Measurements from ENCODE around the gene COL1A1. TPM values are rescaled to one million over a fixed set of nuclear protein-coding genes. Genes with fewer than 3 reads are reported as not detected.

The COL1A1 gene
- total RNA-seq, 2 experiments from 2014 or later = 0.95 to 1.7 TPM

GRCh38 chr17:50145532-50146229, 55.8 kb downstream of the COL1A1 start:
- no peak for DNase-seq
- Mint-ChIP-seq H3K36me3 (ENCODE audit: low read depth) (peaks cover 51% of the 10 kb centered on the region), H3K27ac (peak overlapping the region; percentile 76), H3K27me3 (ENCODE audit: low read depth) (no peaks in the 10 kb centered on the region), H3K9me3 (no peaks in the 10 kb centered on the region), H3K4me1 (ENCODE audit: low read depth) (peaks cover 65% of the 10 kb centered on the region), H3K4me3 (peak overlapping the region; percentile 39)
- intact Hi-C loops (cut with micrococcal nuclease) = no loop called here
- CTCF ChIA-PET = interaction anchor here (0.5 to 3.1 kb wide), 10 partner anchors 9 to 52 kb away, joined by 3 to 13 read pairs (median 4); no protein-coding TSS in a partner anchor

- intact Hi-C loops (cut with micrococcal nuclease) = no loop called here
- peaks cover 58% of the 10 kb centered on the region for H3K36me3 Mint-ChIP-seq (ENCODE audit: low read depth)
- peaks cover 72% of the 10 kb centered on the region for H3K4me1 Mint-ChIP-seq (ENCODE audit: low read depth)
- DNase-seq = peak; percentile 41
- peak overlapping the region; percentile 76 for H3K27ac Mint-ChIP-seq
- no peaks in the 10 kb centered on the region for H3K9me3 Mint-ChIP-seq
- H3K27me3 Mint-ChIP-seq (ENCODE audit: low read depth) = no peaks in the 10 kb centered on the region
- peak overlapping the region; percentile 39 for H3K4me3 Mint-ChIP-seq
- CTCF ChIA-PET = interaction anchor here (1.1 to 3.1 kb wide), 5 partner anchors 17 to 51 kb away, joined by 3 to 13 read pairs (median 5); no protein-coding TSS in a partner anchor
Observed at GRCh38 chr17:50144845-50145531, 56.4 kb downstream of the COL1A1 start.

- Mint-ChIP-seq H3K27me3 (ENCODE audit: low read depth) (no peaks in the 10 kb centered on the region), H3K27ac (peak overlapping the region; percentile 22), H3K9me3 (no peaks in the 10 kb centered on the region), H3K36me3 (ENCODE audit: low read depth) (peaks cover 63% of the 10 kb centered on the region), H3K4me3 (no peak overlapping the region), H3K4me1 (ENCODE audit: low read depth) (peaks cover 75% of the 10 kb centered on the region)
- no peak for DNase-seq
- intact Hi-C loops (cut with micrococcal nuclease) = no loop called here
- CTCF ChIA-PET = interaction anchor here (1.1 to 3.1 kb wide), 3 partner anchors 17 to 34 kb away, joined by 3 to 13 read pairs (median 4); no protein-coding TSS in a partner anchor
Observed at GRCh38 chr17:50144355-50144754, 57.1 kb downstream of the COL1A1 start.

- Mint-ChIP-seq H3K4me3 (no peak overlapping the region), H3K36me3 (ENCODE audit: low read depth) (peaks cover 65% of the 10 kb centered on the region), H3K27ac (peak overlapping the region; percentile 22), H3K27me3 (ENCODE audit: low read depth) (no peaks in the 10 kb centered on the region), H3K4me1 (ENCODE audit: low read depth) (peaks cover 75% of the 10 kb centered on the region), H3K9me3 (no peaks in the 10 kb centered on the region)
- intact Hi-C loops (cut with micrococcal nuclease) = no loop called here
- no peak for DNase-seq
- CTCF ChIA-PET = interaction anchor here (1.3 kb wide), 1 partner anchor 18 kb away, joined by 3 read pairs; no protein-coding TSS in a partner anchor
Observed at GRCh38 chr17:50143461-50144176, 57.8 kb downstream of the COL1A1 start.

- DNase-seq = no peak
- Mint-ChIP-seq H3K27me3 (ENCODE audit: low read depth) (no peaks in the 10 kb centered on the region), H3K27ac (peak overlapping the region; percentile 72), H3K4me1 (ENCODE audit: low read depth) (peaks cover 62% of the 10 kb centered on the region), H3K36me3 (ENCODE audit: low read depth) (peaks cover 67% of the 10 kb centered on the region), H3K9me3 (no peaks in the 10 kb centered on the region), H3K4me3 (no peak overlapping the region)
- intact Hi-C loops (cut with micrococcal nuclease) = no loop called here
- CTCF ChIA-PET = interaction anchor here (0.6 to 4.1 kb wide), 4 partner anchors 20 to 280 kb away, joined by 4 to 44 read pairs (median 29); no protein-coding TSS in a partner anchor
Observed at GRCh38 chr17:50141745-50142110, 59.7 kb downstream of the COL1A1 start.

- CTCF ChIA-PET = interaction anchor here (0.6 to 4.1 kb wide), 10 partner anchors 7 to 390 kb away, joined by 3 to 44 read pairs (median 12); partner anchors contain the start of gene PPP1R9B
- H3K27ac Mint-ChIP-seq = peak overlapping the region; percentile 78
- no peaks in the 10 kb centered on the region for H3K27me3 Mint-ChIP-seq (ENCODE audit: low read depth)
- H3K36me3 Mint-ChIP-seq (ENCODE audit: low read depth) = peaks cover 71% of the 10 kb centered on the region
- H3K4me1 Mint-ChIP-seq (ENCODE audit: low read depth) = peaks cover 58% of the 10 kb centered on the region
- DNase-seq = no peak
- H3K9me3 Mint-ChIP-seq = no peaks in the 10 kb centered on the region
- no peak overlapping the region for H3K4me3 Mint-ChIP-seq
- intact Hi-C loops (cut with micrococcal nuclease) = no loop called here
Observed at GRCh38 chr17:50141026-50141744, 60.2 kb downstream of the COL1A1 start.

GRCh38 chr17:50139950-50140885, 61.2 kb downstream of the COL1A1 start:
- Mint-ChIP-seq H3K4me3 (peak overlapping the region; percentile 44), H3K4me1 (ENCODE audit: low read depth) (peaks cover 49% of the 10 kb centered on the region), H3K9me3 (no peaks in the 10 kb centered on the region), H3K36me3 (ENCODE audit: low read depth) (peaks cover 74% of the 10 kb centered on the region), H3K27ac (peak overlapping the region; percentile 78), H3K27me3 (ENCODE audit: low read depth) (no peaks in the 10 kb centered on the region)
- peak; percentile 91 for DNase-seq
- intact Hi-C loops (cut with micrococcal nuclease) = loop anchor here (1.0 kb wide), 4 partner anchors 8 to 58 kb away; no protein-coding TSS in a partner anchor
- CTCF ChIA-PET = interaction anchor here (0.7 to 4.1 kb wide), 14 partner anchors 8 to 389 kb away, joined by 3 to 44 read pairs (median 5); partner anchors contain the start of genes COL1A1 and PPP1R9B

- no peak for DNase-seq
- peaks cover 67% of the 10 kb centered on the region for H3K36me3 Mint-ChIP-seq (ENCODE audit: low read depth)
- H3K27ac Mint-ChIP-seq = no peak overlapping the region
- CTCF ChIA-PET = interaction anchor here (0.6 to 4.1 kb wide), 14 partner anchors 8 to 263 kb away, joined by 3 to 44 read pairs (median 6); partner anchors contain the start of genes COL1A1 and PPP1R9B
- intact Hi-C loops (cut with micrococcal nuclease) = no loop called here
- no peak overlapping the region for H3K4me3 Mint-ChIP-seq
- H3K27me3 Mint-ChIP-seq (ENCODE audit: low read depth) = no peaks in the 10 kb centered on the region
- H3K4me1 Mint-ChIP-seq (ENCODE audit: low read depth) = peaks cover 39% of the 10 kb centered on the region
- no peaks in the 10 kb centered on the region for H3K9me3 Mint-ChIP-seq
Observed at GRCh38 chr17:50139185-50139783, 62.1 kb downstream of the COL1A1 start.

- no peaks in the 10 kb centered on the region for H3K9me3 Mint-ChIP-seq
- no peak overlapping the region for H3K27ac Mint-ChIP-seq
- H3K4me1 Mint-ChIP-seq (ENCODE audit: low read depth) = peaks cover 26% of the 10 kb centered on the region
- H3K4me3 Mint-ChIP-seq = no peak overlapping the region
- peaks cover 61% of the 10 kb centered on the region for H3K36me3 Mint-ChIP-seq (ENCODE audit: low read depth)
- no peaks in the 10 kb centered on the region for H3K27me3 Mint-ChIP-seq (ENCODE audit: low read depth)
- no peak for DNase-seq
- CTCF ChIA-PET = interaction anchor here (0.7 to 2.0 kb wide), 6 partner anchors 9 to 140 kb away, joined by 3 to 6 read pairs (median 4); no protein-coding TSS in a partner anchor
- intact Hi-C loops (cut with micrococcal nuclease) = no loop called here
Observed at GRCh38 chr17:50137042-50137441, 64.4 kb downstream of the COL1A1 start.

GRCh38 chr17:50136096-50136687, 65.2 kb downstream of the COL1A1 start:
- CTCF ChIA-PET = interaction anchor here (0.7 to 2.0 kb wide), 6 partner anchors 16 to 140 kb away, joined by 3 to 6 read pairs (median 4); no protein-coding TSS in a partner anchor
- no peaks in the 10 kb centered on the region for H3K27me3 Mint-ChIP-seq (ENCODE audit: low read depth)
- no peak overlapping the region for H3K4me3 Mint-ChIP-seq
- H3K27ac Mint-ChIP-seq = no peak overlapping the region
- intact Hi-C loops (cut with micrococcal nuclease) = no loop called here
- no peaks in the 10 kb centered on the region for H3K9me3 Mint-ChIP-seq
- no peak for DNase-seq
- peaks cover 24% of the 10 kb centered on the region for H3K4me1 Mint-ChIP-seq (ENCODE audit: low read depth)
- peaks cover 55% of the 10 kb centered on the region for H3K36me3 Mint-ChIP-seq (ENCODE audit: low read depth)

All from activated naive CD4-positive, alpha-beta T cell treated with anti-CD3 and anti-CD28 coated beads for 36 hours (primary cell).